Mammary epithelial cell (primary cell): ENCODE data around the gene PARD3.

Experiments
- EZH2 ChIP-seq: IDR thresholded peaks from 2 replicates; pipeline ENCODE4 v1.6.1; 2012; ENCODE audit warnings: low read length, inconsistent platforms, borderline replicate concordance
- TF ChIP-seq, protein P1 (sequence below), 2 donors: IDR thresholded peaks in 1 of 2; conservative IDR thresholded peaks in 1 of 2; 2 replicates each; pipeline ENCODE4 v1.5.1; 2011 to 2012; ENCODE audit warnings: inconsistent platforms in 2 of 2, low read length in 2 of 2, mild to moderate bottlenecking in 2 of 2, control low read depth in 1 of 2, low read depth in 1 of 2; ENCODE audit not compliant: insufficient read depth in 1 of 2; ENCODE audit errors: extremely low read depth in 1 of 2

DNA sequence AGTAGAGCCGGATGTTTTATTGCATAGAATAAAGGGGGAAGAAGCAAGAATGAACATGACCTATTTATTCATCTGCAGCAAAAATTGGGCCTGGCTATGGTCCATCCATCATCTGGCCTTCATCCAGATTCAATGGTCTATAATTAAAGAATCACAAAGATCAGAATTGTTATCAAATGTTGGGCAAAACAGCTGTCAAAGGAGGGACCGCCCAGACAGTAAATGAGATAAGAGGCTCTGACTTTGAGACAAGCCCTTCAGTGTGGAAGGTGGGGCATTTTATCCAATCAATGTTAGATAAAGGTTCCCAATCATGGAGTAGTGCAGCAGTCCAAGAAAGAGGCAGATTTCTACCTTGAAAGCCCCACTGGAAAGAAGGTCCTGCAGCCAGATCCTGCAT lies 153.5 kb downstream of the PARD3 start:
- TF ChIP-seq, protein P1, sequence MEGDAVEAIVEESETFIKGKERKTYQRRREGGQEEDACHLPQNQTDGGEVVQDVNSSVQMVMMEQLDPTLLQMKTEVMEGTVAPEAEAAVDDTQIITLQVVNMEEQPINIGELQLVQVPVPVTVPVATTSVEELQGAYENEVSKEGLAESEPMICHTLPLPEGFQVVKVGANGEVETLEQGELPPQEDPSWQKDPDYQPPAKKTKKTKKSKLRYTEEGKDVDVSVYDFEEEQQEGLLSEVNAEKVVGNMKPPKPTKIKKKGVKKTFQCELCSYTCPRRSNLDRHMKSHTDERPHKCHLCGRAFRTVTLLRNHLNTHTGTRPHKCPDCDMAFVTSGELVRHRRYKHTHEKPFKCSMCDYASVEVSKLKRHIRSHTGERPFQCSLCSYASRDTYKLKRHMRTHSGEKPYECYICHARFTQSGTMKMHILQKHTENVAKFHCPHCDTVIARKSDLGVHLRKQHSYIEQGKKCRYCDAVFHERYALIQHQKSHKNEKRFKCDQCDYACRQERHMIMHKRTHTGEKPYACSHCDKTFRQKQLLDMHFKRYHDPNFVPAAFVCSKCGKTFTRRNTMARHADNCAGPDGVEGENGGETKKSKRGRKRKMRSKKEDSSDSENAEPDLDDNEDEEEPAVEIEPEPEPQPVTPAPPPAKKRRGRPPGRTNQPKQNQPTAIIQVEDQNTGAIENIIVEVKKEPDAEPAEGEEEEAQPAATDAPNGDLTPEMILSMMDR (conservative IDR thresholded peaks at IDR 0.05 in 1 of 2, IDR thresholded peaks at IDR 0.05 in 1 of 2; ENCODE audit: extremely low read depth in 1 of 2, insufficient read depth in 1 of 2, low read depth in 1 of 2, low read length in 2 of 2) = no peak
- TF ChIP-seq EZH2 = no peak
